Right atrium auricular region (tissue), 2 donors: ENCODE results near the gene ESRRA. TPM values are rescaled to one million over a fixed set of nuclear protein-coding genes. Genes with fewer than 3 reads are reported as not detected.

Source experiments
- DNase-seq: peaks from one replicate; pipeline ENCODE4 v3.0.0-alpha.2; 2019; ENCODE audit warnings: low spot score
- H3K27ac ChIP-seq, 2 donors: fragments of 200-600 bp; sonication (generic); 1 replicate in 1 of 2; 2 replicates in 1 of 2; pipeline ENCODE4 v1.5.1; 2016 to 2019
- H3K27me3 ChIP-seq, 2 donors: fragments of 200-600 bp; sonication (generic); one replicate each; pipeline versions ENCODE4 v1.5.1 to v1.6.0; 2017 to 2019
- H3K36me3 ChIP-seq: fragments of 200-600 bp; sonication (generic); one replicate; pipeline ENCODE4 v1.5.1; 2016
- H3K4me1 ChIP-seq, 2 donors: fragments of 200-600 bp; sonication (generic); one replicate each; pipeline versions ENCODE4 v1.5.1 to v1.6.0; 2017 to 2019
- H3K4me3 ChIP-seq, 2 donors: fragments of 200-600 bp; sonication (generic); 1 replicate in 1 of 2; 2 replicates in 1 of 2; pipeline ENCODE4 v1.5.1; 2017 to 2019; ENCODE audit warnings: mild to moderate bottlenecking in 1 of 2, moderate library complexity in 1 of 2
- H3K9me3 ChIP-seq, 2 donors: fragments of 200-600 bp; sonication (generic); one replicate each; pipeline ENCODE4 v1.5.1; 2019
- total RNA-seq, 2 donors: library from RNA; depleted of rRNA; stranded (reverse); fragments of >200 nt; gene quantifications; one replicate each; pipeline ENCODE4 v1.1.0, GENCODE V29; 2016
- TF ChIP-seq, protein P1 (sequence below), 2 donors: fragments of 200-600 bp; sonication (generic); IDR thresholded peaks; one replicate each; pipeline ENCODE4 v1.5.1; 2019; ENCODE audit warnings: antibody characterized with exemption in 2 of 2

Gene ESRRA
- total RNA-seq, 2 donors from 2014 or later, result 164 to 190 TPM

DNA sequence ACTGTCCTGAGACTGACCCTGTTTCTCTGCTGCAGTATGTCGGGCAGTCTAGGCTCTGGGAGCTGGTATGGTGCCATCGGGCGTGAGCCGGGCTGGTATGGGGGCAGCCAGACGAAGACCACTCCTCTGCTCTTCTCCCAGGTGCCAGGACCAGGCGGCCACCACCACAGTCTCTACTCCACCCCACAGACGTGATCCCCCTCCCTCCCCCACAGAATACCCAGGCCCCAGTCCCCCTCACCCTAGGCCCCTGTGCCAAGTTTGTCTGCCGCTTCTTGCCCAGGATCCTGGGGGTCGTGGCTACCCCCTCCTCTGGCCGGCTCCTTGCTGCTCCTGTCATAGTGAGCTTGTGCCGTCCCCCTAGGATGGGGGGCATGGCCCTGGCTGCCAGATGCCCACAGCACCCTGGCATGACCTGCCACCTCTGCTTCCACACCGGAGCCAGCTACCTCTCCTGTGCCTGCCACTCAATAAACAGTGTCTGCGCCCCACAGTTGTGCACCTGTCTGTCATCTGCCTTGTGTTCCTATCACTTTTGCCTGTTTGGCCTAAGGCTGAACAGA, 16.2 kb upstream of the ESRRA start:
- DNase-seq, result no peak
- no peak overlapping the region for H3K4me3 ChIP-seq
- no peaks in the 10 kb centered on the region for H3K9me3 ChIP-seq
- peaks cover 0 to 35% of the 10 kb centered on the region in 2 donors for H3K4me1 ChIP-seq
- TF ChIP-seq, protein P1, sequence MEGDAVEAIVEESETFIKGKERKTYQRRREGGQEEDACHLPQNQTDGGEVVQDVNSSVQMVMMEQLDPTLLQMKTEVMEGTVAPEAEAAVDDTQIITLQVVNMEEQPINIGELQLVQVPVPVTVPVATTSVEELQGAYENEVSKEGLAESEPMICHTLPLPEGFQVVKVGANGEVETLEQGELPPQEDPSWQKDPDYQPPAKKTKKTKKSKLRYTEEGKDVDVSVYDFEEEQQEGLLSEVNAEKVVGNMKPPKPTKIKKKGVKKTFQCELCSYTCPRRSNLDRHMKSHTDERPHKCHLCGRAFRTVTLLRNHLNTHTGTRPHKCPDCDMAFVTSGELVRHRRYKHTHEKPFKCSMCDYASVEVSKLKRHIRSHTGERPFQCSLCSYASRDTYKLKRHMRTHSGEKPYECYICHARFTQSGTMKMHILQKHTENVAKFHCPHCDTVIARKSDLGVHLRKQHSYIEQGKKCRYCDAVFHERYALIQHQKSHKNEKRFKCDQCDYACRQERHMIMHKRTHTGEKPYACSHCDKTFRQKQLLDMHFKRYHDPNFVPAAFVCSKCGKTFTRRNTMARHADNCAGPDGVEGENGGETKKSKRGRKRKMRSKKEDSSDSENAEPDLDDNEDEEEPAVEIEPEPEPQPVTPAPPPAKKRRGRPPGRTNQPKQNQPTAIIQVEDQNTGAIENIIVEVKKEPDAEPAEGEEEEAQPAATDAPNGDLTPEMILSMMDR (IDR thresholded peaks at IDR 0.05), result no peak
- H3K27ac ChIP-seq, result no peak overlapping the region
- H3K27me3 ChIP-seq, result peaks cover 10 to 19% of the 10 kb centered on the region in 2 donors
- no peaks in the 10 kb centered on the region for H3K36me3 ChIP-seq

DNA sequence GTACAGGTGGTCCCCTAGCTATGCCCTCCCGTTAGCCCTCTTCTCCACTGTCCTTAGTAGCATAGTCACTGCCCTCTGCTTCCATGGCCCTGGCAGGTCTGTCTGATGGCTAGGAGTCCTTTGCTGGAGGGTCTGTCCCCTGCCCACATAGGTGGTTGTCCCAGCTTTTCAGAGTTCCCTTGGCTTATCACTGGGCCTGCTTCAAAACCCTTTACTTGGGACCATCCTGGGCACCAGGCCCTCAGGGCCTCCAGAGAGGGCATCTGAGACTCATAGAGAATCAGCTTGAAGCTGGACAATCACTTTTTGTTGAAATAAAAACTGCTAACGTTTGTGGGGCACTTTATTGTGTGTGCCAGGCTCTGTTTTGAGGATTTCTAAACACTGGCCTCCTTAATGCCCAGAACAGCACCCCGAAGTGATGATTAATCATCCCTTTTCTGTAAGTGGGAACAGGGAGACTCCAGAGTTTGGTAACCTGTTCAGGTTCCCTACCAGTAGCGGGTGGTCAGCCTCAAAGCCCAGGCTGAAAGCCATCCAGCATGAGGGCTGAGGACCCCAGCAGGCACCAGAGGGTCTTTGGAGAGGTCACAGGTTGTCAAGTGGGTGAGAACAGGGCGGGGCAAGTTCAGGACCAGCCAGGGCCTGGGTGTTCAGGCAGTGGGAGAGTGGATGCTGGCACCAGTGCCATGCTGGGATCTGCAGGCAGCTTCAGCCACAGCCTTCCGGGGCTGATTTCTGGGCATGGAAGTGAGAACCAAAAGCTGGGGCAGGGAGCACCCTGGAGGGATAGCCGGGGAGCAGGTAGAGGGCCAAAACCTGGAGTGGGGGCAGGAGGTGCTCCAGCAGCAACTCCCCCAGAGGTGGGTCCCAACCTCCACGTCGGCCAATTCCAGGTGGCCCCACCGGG, 14.7 kb upstream of the ESRRA start:
- TF ChIP-seq, protein P1 (IDR thresholded peaks at IDR 0.05), result no peak
- no peaks in the 10 kb centered on the region for H3K9me3 ChIP-seq
- no peaks in the 10 kb centered on the region for H3K36me3 ChIP-seq
- peaks cover 10 to 19% of the 10 kb centered on the region in 2 donors for H3K27me3 ChIP-seq
- no peak overlapping the region for H3K27ac ChIP-seq
- peak overlapping the region in 1 of 2 donors; percentile 49 for H3K4me3 ChIP-seq
- H3K4me1 ChIP-seq, result peaks cover 0 to 33% of the 10 kb centered on the region in 2 donors
- DNase-seq, result no peak

DNA sequence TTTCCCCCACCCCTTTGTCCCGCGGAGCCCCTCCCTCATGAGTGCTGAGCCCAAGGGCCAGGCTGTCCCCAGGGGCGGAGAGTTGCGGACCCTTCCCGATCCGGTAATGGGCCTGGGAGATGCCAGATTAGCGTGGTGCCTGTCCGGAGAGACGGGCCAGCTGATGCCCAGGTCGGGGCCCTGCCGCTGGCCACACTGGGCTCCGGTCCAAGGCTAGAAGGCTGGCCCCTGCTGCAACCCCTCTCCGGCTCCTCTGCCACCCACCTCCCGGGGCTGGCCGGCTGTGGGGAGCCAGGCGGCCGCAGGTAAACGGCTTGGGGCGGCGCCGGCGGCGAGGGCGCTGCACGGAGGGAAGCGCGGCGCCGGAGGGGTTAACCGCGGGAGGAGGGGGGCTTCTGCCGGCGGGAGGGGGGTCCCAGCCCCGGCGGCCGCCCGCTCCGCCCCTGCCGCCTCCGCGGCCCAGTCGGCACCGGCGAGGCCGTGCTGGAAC, 14.0 kb upstream of the ESRRA start, which contains the start of gene KCNK4:
Gene KCNK4, plus strand, starts transcription at position 41 of the 490 bp plus-strand sequence. CDS start 1,717 bp downstream, outside the sequence.
- Histone ChIP-seq H3K36me3 (no peaks in the 10 kb centered on the region), H3K9me3 (no peaks in the 10 kb centered on the region), H3K4me1 (peaks cover 0 to 27% of the 10 kb centered on the region in 2 donors), H3K4me3 (peak within 1 kb of the TSS; percentile 12 to 49), H3K27me3 (peaks cover 10 to 19% of the 10 kb centered on the region in 2 donors), H3K27ac (no peak within 1 kb of the TSS)
- TF ChIP-seq, protein P1 (IDR thresholded peaks at IDR 0.05), result no peak
- no peak for DNase-seq

DNA sequence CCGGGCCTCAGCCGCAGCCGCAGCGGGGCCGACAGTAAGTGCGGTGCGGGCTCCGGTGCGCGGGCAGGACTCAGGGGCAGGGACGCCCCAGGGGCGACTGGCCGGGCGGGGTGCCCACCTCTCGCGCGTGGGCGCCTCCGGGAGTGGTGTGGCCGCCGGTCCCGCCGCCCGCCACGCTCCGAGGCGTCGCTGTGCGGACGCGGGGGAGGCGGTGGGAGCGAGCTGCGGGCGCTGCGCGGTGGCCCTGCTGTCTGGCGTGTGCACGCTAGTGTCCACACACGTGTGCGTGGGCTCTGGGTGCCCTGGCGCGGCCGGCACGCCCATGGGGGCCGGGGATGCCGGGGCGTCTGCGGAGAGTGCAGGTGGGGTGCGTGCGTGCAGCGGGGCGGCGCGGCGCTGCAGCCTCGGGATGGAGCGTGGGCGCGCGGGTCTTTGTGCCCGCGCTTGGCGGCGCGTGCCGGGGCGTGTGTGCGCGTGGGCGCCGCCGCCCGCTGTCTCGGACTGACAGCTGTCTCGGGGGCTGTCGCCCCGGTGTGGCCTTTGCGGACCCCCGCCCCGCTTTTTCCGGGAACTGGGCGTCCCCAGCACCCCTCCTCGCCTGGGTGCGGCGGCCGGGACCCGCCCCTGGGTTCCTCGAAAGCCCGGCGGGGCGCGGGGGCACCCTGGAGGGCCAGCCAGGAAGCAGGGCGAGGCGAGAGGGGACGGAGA, 13.4 kb upstream of the ESRRA start:
- Histone ChIP-seq H3K27ac (no peak overlapping the region), H3K4me1 (peaks cover 0 to 21% of the 10 kb centered on the region in 2 donors), H3K36me3 (no peaks in the 10 kb centered on the region), H3K4me3 (peak overlapping the region in 1 of 2 donors; percentile 49), H3K27me3 (peaks cover 13 to 23% of the 10 kb centered on the region in 2 donors), H3K9me3 (no peaks in the 10 kb centered on the region)
- TF ChIP-seq, protein P1 (IDR thresholded peaks at IDR 0.05), result no peak
- no peak for DNase-seq

DNA sequence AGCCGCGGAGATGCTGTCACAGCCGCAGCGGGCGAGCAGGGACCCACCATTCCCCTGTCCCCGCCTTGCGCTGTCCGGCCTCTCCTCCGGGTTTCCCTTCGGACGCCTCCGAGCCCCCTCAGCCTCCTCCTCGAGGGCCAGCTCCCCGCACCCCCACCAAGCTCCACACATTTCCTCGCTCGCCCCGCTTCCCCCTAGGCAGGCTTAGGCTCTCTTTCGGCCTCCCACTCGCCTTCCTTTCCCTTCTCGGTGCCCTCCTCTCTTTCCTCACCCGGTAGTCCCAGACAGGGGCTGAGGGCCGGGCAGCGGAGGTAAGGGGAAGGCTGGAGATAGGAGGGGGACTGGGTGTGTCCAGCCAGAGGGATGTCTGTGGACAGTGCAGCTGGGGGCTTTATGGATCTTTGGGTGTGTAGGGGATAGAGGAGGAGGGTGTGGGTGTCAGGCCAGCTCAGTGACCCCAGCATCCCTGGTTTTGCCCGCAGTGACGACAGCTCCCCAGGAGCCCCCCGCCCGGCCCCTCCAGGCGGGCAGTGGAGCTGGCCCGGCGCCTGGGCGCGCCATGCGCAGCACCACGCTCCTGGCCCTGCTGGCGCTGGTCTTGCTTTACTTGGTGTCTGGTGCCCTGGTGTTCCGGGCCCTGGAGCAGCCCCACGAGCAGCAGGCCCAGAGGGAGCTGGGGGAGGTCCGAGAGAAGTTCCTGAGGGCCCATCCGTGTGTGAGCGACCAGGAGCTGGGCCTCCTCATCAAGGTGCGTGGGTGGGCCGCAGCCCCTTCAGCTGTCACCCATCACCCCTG, 12.7 kb upstream of the ESRRA start:
- Histone ChIP-seq H3K9me3 (no peaks in the 10 kb centered on the region), H3K27me3 (peaks cover 20 to 28% of the 10 kb centered on the region in 2 donors), H3K4me3 (peak overlapping the region in 1 of 2 donors; percentile 49), H3K27ac (no peak overlapping the region), H3K4me1 (peaks cover 0 to 19% of the 10 kb centered on the region in 2 donors), H3K36me3 (no peaks in the 10 kb centered on the region)
- DNase-seq, result no peak
- TF ChIP-seq, protein P1 (IDR thresholded peaks at IDR 0.05), result no peak
